ENCODE measurements around the gene DSP.

Gene DSP

DNA sequence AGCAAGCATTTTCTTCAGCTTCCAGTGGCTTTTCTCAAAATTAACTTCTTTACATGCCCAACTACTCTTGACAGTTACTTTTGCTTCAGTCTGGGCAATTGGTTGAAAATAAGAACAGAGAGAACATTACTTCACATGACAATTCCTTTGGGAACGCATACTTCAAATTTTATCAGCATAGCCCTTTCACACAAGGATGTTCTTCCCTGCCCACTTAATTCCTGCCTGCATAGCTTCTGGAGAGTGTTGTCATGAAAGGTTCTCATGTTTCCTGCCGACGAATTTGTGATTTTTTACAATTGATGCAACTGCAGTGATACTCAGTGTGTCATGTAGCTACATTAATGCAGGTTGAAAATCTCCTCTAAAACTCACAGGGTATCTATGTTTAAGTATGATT, 26.6 kb downstream of the DSP start:
- Histone ChIP-seq H3K36me3 (ENCODE audit: insufficient read depth, low read length) (no peaks in the 10 kb centered on the region), H3K27me3 (ENCODE audit: insufficient read depth, low read length, poor library complexity, severe bottlenecking) (no peaks in the 10 kb centered on the region), H3F3A (ENCODE audit: low read depth) (no peaks in the 10 kb centered on the region), H3K4me1 (ENCODE audit: insufficient read depth, low read length, poor library complexity, severe bottlenecking) (no peaks in the 10 kb centered on the region), H2AFZ (ENCODE audit: low read length) (no peak overlapping the region), H3K9me3 (ENCODE audit: insufficient read depth, low read depth, low read length) (no peaks in the 10 kb centered on the region), H3K79me2 (ENCODE audit: insufficient read depth, low read length) (no peaks in the 10 kb centered on the region), H3K9me2 (replicated peaks; ENCODE audit: low read depth, low read length) (no peaks in the 10 kb centered on the region), H4K20me1 (ENCODE audit: insufficient read depth, low read length, poor library complexity, severe bottlenecking) (no peaks in the 10 kb centered on the region), H3K4me2 (ENCODE audit: low read depth, low read length, poor library complexity, severe bottlenecking) (no peak overlapping the region), H3K9ac (ENCODE audit: low read depth, low read length, poor library complexity, severe bottlenecking) (no peak overlapping the region), H3K4me3 (ENCODE audit: low read length, poor library complexity, severe bottlenecking) (no peak overlapping the region)
- TF ChIP-seq, protein P1, sequence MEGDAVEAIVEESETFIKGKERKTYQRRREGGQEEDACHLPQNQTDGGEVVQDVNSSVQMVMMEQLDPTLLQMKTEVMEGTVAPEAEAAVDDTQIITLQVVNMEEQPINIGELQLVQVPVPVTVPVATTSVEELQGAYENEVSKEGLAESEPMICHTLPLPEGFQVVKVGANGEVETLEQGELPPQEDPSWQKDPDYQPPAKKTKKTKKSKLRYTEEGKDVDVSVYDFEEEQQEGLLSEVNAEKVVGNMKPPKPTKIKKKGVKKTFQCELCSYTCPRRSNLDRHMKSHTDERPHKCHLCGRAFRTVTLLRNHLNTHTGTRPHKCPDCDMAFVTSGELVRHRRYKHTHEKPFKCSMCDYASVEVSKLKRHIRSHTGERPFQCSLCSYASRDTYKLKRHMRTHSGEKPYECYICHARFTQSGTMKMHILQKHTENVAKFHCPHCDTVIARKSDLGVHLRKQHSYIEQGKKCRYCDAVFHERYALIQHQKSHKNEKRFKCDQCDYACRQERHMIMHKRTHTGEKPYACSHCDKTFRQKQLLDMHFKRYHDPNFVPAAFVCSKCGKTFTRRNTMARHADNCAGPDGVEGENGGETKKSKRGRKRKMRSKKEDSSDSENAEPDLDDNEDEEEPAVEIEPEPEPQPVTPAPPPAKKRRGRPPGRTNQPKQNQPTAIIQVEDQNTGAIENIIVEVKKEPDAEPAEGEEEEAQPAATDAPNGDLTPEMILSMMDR (conservative IDR thresholded peaks at IDR 0.05; ENCODE audit: low read length), result no peak
- no peak for TF ChIP-seq EZH2phosphoT487 (IDR thresholded peaks at IDR 0.05; ENCODE audit: borderline replicate concordance)

DNA sequence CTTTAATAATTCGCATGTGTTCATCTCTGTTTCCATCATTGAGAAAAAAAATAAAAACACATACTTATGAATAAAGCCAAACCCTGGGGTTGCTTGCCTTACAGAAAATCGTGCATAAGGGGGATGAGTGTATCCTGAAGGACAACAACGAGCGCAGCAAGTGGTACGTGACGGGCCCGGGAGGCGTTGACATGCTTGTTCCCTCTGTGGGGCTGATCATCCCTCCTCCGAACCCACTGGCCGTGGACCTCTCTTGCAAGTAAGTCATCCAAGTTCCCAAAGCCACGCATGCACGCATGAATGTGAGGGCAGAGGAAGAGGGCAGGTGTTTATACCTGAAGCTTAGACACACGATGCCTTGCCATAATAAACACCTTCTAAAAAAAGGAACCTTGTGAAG, 27.6 kb downstream of the DSP start:
- no peak overlapping the region for H3K4me3 ChIP-seq (ENCODE audit: low read length, poor library complexity, severe bottlenecking)
- TF ChIP-seq EZH2phosphoT487 (IDR thresholded peaks at IDR 0.05; ENCODE audit: borderline replicate concordance), result no peak
- TF ChIP-seq, protein P1 (conservative IDR thresholded peaks at IDR 0.05; ENCODE audit: low read length), result no peak
- H3K9ac ChIP-seq (ENCODE audit: low read depth, low read length, poor library complexity, severe bottlenecking), result no peak overlapping the region
- H4K20me1 ChIP-seq (ENCODE audit: insufficient read depth, low read length, poor library complexity, severe bottlenecking), result no peaks in the 10 kb centered on the region
- no peaks in the 10 kb centered on the region for H3K79me2 ChIP-seq (ENCODE audit: insufficient read depth, low read length)
- H3K27me3 ChIP-seq (ENCODE audit: insufficient read depth, low read length, poor library complexity, severe bottlenecking), result no peaks in the 10 kb centered on the region
- H3K9me2 ChIP-seq (replicated peaks; ENCODE audit: low read depth, low read length), result no peaks in the 10 kb centered on the region
- H2AFZ ChIP-seq (ENCODE audit: low read length), result no peak overlapping the region
- H3K4me1 ChIP-seq (ENCODE audit: insufficient read depth, low read length, poor library complexity, severe bottlenecking), result no peaks in the 10 kb centered on the region
- H3K4me2 ChIP-seq (ENCODE audit: low read depth, low read length, poor library complexity, severe bottlenecking), result no peak overlapping the region
- no peaks in the 10 kb centered on the region for H3K36me3 ChIP-seq (ENCODE audit: insufficient read depth, low read length)
- no peaks in the 10 kb centered on the region for H3F3A ChIP-seq (ENCODE audit: low read depth)
- no peaks in the 10 kb centered on the region for H3K9me3 ChIP-seq (ENCODE audit: insufficient read depth, low read depth, low read length)

DNA sequence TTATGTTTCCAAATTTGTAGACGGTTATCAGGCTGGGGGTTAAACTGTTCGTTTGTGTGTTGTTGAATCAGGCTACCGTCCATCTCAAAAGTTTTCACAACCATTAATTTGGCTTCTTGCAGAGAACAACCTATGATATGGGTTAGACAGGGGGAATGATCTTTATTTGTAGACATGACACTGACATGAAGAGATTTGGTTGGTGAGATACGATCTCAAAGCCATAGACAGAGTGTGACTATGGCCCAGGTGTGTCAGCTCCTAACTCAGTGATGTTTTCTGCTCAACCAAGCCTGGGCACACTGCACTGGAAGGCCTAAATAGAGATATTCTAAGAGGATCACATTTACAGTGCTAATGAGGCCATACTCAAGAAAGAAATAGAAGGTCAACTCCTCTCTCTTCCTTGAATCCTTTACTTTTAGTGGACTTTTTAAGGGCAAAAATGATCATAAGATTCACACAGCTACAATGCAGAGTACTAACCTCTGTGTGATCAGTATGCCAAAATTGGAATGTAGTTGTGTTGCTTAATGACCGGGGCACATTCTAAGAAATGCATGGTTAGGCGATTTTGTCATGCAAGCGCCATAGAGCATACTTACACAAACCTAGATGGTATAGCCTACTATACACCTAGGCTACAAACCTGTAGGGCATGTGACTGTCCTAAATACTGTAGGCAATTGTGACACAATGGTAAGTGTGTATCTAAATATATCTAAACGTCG, 30.9 kb downstream of the DSP start:
- Histone ChIP-seq H4K20me1 (ENCODE audit: insufficient read depth, low read length, poor library complexity, severe bottlenecking) (no peaks in the 10 kb centered on the region), H3K4me2 (ENCODE audit: low read depth, low read length, poor library complexity, severe bottlenecking) (no peak overlapping the region), H2AFZ (ENCODE audit: low read length) (no peak overlapping the region), H3K79me2 (ENCODE audit: insufficient read depth, low read length) (no peaks in the 10 kb centered on the region), H3K4me3 (ENCODE audit: low read length, poor library complexity, severe bottlenecking) (no peak overlapping the region), H3K9ac (ENCODE audit: low read depth, low read length, poor library complexity, severe bottlenecking) (no peak overlapping the region), H3K27me3 (ENCODE audit: insufficient read depth, low read length, poor library complexity, severe bottlenecking) (no peaks in the 10 kb centered on the region), H3K9me3 (ENCODE audit: insufficient read depth, low read depth, low read length) (no peaks in the 10 kb centered on the region), H3K4me1 (ENCODE audit: insufficient read depth, low read length, poor library complexity, severe bottlenecking) (no peaks in the 10 kb centered on the region), H3K36me3 (ENCODE audit: insufficient read depth, low read length) (no peaks in the 10 kb centered on the region), H3F3A (ENCODE audit: low read depth) (no peaks in the 10 kb centered on the region), H3K9me2 (replicated peaks; ENCODE audit: low read depth, low read length) (no peaks in the 10 kb centered on the region)
- TF ChIP-seq, protein P1 (conservative IDR thresholded peaks at IDR 0.05; ENCODE audit: low read length), result no peak
- TF ChIP-seq EZH2phosphoT487 (IDR thresholded peaks at IDR 0.05; ENCODE audit: borderline replicate concordance), result no peak

Data from Loucy (cell line).